GM18951 (cell line): ENCODE data around the gene GCNT2.
"Not testable (repeated sequence)": the region's sequence is repeated elsewhere in the genome, so short reads cannot be mapped to it uniquely, and the experiment has no call there.

Experiments used
- POLR2A ChIP-seq: IDR thresholded peaks from 4 replicates; pipeline ENCODE4 v1.6.1; 2011; ENCODE audit warnings: mild to moderate bottlenecking; ENCODE audit not compliant: insufficient read length, insufficient read depth; ENCODE audit errors: extremely low read depth
- in situ Hi-C: fragments of 300-500 bp; cut with MboI; formaldehyde crosslinking; loops from one replicate; pipeline ENCODE4 v1.12.0; 2022; ENCODE audit warnings: low sequenced_read_pairs, mixed read lengths, inconsistent platforms; ENCODE audit not compliant: unreplicated experiment

GCNT2 gene

GRCh38 chr6:10561611-10562199 is 40.6 kb downstream of the GCNT2 start:
- TF ChIP-seq POLR2A: no peak
- in situ Hi-C loops: no loop called here

- in situ Hi-C loops: no loop called here
- no peak for TF ChIP-seq POLR2A
These were observed 44.0 kb downstream of the GCNT2 start for GRCh38 chr6:10564975-10565673.

- no peak for TF ChIP-seq POLR2A
- in situ Hi-C loops: no loop called here
These were observed 44.8 kb downstream of the GCNT2 start for GRCh38 chr6:10565913-10566312.

- no peak for TF ChIP-seq POLR2A
- in situ Hi-C loops: no loop called here
These were observed 46.3 kb downstream of the GCNT2 start for GRCh38 chr6:10567256-10568026.

GRCh38 chr6:10569392-10570127 is 48.4 kb downstream of the GCNT2 start:
- no peak for TF ChIP-seq POLR2A
- in situ Hi-C loops: no loop called here

- in situ Hi-C loops: not testable (repeated sequence)
These were observed 54.4 kb downstream of the GCNT2 start for GRCh38 chr6:10575519-10575918.

GRCh38 chr6:10576226-10576625 is 55.1 kb downstream of the GCNT2 start:
- TF ChIP-seq POLR2A: no peak
- in situ Hi-C loops: no loop called here

GRCh38 chr6:10577112-10577511 is 56.0 kb downstream of the GCNT2 start:
- in situ Hi-C loops: no loop called here
- TF ChIP-seq POLR2A: no peak

GRCh38 chr6:10578723-10579122 is 57.6 kb downstream of the GCNT2 start:
- in situ Hi-C loops: no loop called here
- TF ChIP-seq POLR2A: no peak

GRCh38 chr6:10579803-10580202 is 58.7 kb downstream of the GCNT2 start:
- no peak for TF ChIP-seq POLR2A
- in situ Hi-C loops: no loop called here

GRCh38 chr6:10580570-10580969 is 59.4 kb downstream of the GCNT2 start:
- in situ Hi-C loops: no loop called here
- no peak for TF ChIP-seq POLR2A

- in situ Hi-C loops: not testable (repeated sequence)
These were observed 60.3 kb downstream of the GCNT2 start for GRCh38 chr6:10581402-10581801.

GRCh38 chr6:10582774-10583508 is 61.8 kb downstream of the GCNT2 start:
- TF ChIP-seq POLR2A: no peak
- in situ Hi-C loops: no loop called here

- in situ Hi-C loops: no loop called here
- TF ChIP-seq POLR2A: no peak
These were observed 62.4 kb downstream of the GCNT2 start for GRCh38 chr6:10583509-10583901.
